Activated naive CD4-positive, alpha-beta T cell treated with Interleukin-2 at 50 U/mL for 16 hours (primary cell): ENCODE data around the gene SOCS7.

Experiments
- DNase-seq: peaks from one replicate; pipeline ENCODE4 v3.0.0-alpha.2; 2020

The SOCS7 gene

GRCh38 chr17:38442548-38442947 lies 90.9 kb downstream of the SOCS7 start:
- DNase-seq = no peak

- no peak for DNase-seq
Observed at GRCh38 chr17:38443356-38444031, 91.8 kb downstream of the SOCS7 start.

GRCh38 chr17:38444151-38444550 lies 92.5 kb downstream of the SOCS7 start:
- DNase-seq = peak; percentile 53

- DNase-seq = no peak
Observed at GRCh38 chr17:38447502-38448085, 96.0 kb downstream of the SOCS7 start.

- no peak for DNase-seq
Observed at GRCh38 chr17:38448208-38448771, 96.6 kb downstream of the SOCS7 start.

- DNase-seq = no peak
Observed at GRCh38 chr17:38449364-38449763, 97.7 kb downstream of the SOCS7 start.

GRCh38 chr17:38450557-38451029 lies 98.9 kb downstream of the SOCS7 start:
- DNase-seq = no peak

GRCh38 chr17:38451030-38451839 lies 99.6 kb downstream of the SOCS7 start:
- no peak for DNase-seq

GRCh38 chr17:38451840-38452529 lies 100.3 kb downstream of the SOCS7 start:
- no peak for DNase-seq

GRCh38 chr17:38452719-38453118 lies 101.1 kb downstream of the SOCS7 start:
- no peak for DNase-seq

- DNase-seq = no peak
Observed at GRCh38 chr17:38453951-38454421, 102.3 kb downstream of the SOCS7 start.

- DNase-seq = no peak
Observed at GRCh38 chr17:38454532-38454931, 102.9 kb downstream of the SOCS7 start.
